ENCODE measurements around the gene CLRN3.

Gene CLRN3

GRCh38 chr10:127845756-127846155 lies 47.0 kb downstream of the CLRN3 start:
- DNase-seq (ENCODE audit: low read depth): no peak

DNA sequence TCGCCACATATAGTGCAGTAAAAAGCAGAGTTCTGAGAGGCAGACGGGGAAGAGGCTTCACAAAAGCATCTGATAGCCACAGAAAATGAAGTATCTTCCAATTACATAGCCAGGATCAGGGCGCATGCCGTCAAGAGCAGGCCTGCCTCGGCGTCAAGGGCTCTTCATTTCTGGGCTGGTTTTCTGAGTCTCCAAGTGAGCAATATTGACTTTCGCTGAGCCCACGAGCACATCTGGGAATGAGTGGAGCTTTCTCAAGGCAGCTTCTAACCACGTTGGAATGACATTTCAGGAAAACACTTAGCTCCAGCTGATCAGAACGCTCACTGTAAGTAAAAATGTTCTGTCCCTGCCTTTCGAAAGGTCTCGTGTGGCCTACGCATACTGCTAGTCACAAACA lies 51.9 kb downstream of the CLRN3 start:
- DNase-seq (ENCODE audit: low read depth): no peak

DNA sequence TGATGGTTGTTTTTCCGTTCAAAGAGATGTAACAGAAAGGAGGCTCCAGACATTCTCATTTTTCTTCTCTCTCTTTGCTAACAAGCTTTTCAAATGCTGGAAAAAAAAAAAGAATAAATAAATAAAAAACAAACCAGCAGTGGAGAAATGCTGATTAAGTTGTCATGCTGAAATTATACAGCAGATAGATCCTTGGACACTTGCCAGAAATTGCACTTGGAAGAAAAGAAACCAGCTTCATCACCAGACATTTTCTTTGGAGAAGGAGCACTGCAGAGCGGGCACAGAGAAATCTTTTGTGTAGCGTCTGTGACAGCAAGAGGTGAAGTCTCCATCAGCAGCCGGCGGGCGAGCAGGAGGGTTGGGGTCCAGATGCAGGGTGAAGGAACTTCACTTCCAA lies 55.8 kb downstream of the CLRN3 start:
- DNase-seq (ENCODE audit: low read depth): no peak

- DNase-seq (ENCODE audit: low read depth): no peak
These were observed 56.6 kb downstream of the CLRN3 start for GRCh38 chr10:127836176-127836575.

- DNase-seq (ENCODE audit: low read depth): no peak
These were observed 58.0 kb downstream of the CLRN3 start for GRCh38 chr10:127834791-127835190.

DNA sequence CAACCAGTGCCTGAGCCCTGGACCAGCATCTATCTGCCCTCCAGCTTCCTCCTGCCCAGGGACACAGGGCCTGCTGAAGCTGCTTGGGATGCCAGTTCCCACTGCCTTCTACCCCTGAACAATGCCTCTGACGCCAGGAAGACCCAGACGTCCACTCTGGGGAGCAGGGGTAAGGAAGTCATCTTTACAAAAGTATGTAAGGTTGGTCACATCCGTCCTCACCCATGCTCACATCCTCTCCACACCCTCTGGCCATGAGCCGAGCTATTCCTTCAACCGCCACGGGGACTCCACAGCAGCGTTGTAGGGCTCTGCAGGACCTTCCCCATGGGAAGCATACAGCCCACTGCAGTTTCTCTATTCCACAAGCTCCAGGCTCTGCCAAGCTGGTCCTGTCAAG lies 58.5 kb downstream of the CLRN3 start:
- DNase-seq (ENCODE audit: low read depth): no peak

DNA sequence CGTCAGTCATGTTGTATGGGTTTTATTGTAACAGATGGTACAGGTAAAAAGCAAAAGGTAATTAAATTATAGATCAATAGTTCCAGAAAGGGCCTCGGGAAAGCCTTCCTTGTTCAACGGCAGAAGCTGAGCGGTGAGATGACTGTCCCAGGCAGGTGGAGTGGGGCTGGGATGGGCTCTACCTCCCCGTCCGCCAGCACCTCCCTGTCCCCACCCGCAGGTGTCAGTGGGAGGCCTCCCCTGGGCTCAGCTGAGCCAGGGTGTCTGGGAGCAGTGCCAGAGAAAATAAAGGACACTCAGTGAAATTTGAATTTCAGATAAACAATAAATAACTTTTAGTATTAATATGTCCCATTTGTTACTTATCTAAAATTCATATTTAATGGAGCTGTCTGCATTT lies 58.9 kb downstream of the CLRN3 start:
- DNase-seq (ENCODE audit: low read depth): no peak

DNA sequence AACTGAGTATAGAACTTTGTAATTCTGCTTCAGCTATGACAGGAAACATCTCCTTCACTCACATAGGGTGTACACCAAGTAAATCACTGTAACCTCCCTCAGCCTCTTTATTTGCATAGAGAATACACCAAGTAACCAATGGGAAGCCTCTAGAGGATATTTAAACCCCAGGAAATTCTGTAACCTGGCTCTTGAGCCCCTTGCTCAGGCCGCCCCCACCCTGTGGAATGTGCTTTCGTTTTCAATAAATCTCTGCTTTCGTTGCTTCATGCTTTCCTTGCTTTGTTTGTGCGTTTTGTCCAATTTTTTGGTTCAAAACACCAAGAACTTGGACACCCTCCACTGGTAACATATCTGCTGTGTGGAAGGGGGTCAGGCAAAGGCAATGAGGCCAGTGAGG lies 60.2 kb downstream of the CLRN3 start:
- DNase-seq (ENCODE audit: low read depth): no peak

GRCh38 chr10:127830414-127830813 lies 62.3 kb downstream of the CLRN3 start:
- DNase-seq (ENCODE audit: low read depth): no peak

All from activated T-helper 9 cell treated with anti-CD3 and anti-CD28 coated beads, Interleukin-2, amount 50 U/mL, for 16 hours (primary cell).